GM18909 (cell line): ENCODE data around the gene RPEL1.
"Not testable (repeated sequence)": the region's sequence is repeated elsewhere in the genome, so short reads cannot be mapped to it uniquely, and the experiment has no call there.

Source experiments
- ATAC-seq: cut with Tn5 transposase; IDR thresholded peaks from one replicate; pipeline ENCODE4 v1.9.1; 2021; ENCODE audit warnings: mild to moderate bottlenecking; ENCODE audit not compliant: unreplicated experiment, poor library complexity

Gene RPEL1

DNA sequence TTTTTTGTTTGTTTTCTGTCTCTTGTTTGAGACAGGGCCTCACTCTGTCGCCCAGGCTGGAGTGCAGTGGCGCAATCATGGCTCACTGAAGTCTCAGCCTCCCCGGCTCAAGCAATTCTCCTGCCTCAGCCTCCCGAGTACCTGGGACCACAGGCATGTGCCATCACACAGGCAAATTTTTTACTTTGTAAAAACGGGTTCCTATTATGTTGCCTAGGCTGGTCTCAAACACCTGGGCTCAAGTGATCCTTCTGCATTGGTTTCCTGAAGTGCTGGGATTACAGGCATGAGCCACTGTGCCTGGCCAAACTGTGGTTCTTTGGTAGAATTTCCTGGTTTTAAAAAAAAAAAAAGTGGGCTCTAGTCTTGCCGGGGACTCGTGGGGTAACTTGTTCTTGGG lies at the start of gene RPEL1:
RPEL1 (plus strand) TSS at position 301 of the 400 bp plus-strand sequence. CDS start 110 bp downstream, outside the sequence.
- not testable (repeated sequence) for ATAC-seq

DNA sequence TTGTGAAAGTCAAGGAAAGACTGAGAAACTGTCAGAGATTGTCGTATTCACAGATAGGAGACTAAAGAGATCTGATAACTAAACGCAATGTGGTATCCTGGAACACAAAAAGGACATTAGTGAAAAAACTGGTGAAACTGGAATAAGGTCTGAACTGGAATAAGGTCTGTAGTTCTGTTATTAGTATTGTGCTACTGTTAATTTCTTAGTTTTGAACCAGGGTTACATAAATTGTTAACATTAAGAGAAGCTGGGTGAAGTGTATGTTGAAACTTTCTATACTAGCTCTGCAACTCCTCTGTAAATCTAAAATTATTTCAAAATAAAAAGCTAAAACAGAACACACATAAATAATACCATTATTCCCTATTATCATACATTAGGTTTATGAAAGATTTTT lies 49.2 kb upstream of the RPEL1 start:
- no peak for ATAC-seq

DNA sequence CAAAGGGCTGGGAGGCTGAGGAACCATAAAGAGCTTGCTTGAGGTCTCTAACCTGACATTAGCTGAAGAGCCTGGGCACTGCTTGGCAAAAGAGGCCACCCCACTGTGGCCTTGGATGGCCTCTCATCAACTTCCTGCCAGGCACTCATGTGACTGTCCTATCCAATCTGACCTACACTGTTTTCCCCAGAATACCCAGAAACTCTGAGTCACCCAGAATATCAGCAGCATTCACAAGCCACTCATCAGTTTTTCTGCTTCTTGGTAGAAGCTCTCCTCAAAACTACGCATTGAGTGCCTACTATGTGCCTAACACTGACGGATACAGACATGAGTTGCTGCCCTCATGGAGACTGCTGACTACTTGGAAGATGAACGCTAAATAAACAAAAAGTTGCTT lies 48.5 kb upstream of the RPEL1 start:
- no peak for ATAC-seq

DNA sequence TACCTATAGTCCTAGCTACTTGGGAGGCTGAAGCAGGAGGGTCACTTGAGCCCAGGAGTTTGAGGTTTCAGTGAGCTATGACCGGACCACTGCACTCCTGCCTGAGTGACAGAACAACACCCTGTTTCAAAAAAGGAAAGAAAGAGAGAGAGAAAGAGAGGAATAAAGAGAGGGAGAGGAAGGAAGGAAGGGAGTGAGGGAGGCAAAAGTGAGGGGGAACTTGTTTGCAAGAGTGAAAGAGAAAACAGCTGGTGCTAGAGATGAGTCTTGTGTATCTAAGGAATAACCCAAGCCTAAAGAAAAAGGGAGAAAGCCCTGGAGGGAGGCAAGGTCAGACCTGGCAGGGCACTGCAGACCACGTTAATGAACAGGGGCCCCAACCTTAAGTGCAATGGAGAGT lies 47.8 kb upstream of the RPEL1 start:
- ATAC-seq = no peak

DNA sequence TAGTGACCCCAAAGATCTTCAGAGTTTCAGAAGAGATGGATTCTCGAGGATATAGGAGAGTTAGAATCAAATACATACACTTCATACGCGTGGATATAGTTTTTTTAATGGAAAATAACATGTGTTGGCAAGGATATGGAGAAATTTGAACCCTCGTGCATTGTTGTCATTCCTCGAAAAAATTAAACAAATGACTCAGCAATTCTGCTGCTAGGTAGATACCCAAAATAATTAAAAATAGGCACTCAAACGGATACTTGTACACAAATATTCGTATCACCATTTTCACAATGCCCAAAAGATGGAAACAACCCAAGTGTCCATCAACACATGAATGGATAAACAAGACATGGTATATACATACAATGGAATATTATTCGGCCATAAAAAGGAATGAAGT lies 47.0 kb upstream of the RPEL1 start:
- ATAC-seq = no peak

DNA sequence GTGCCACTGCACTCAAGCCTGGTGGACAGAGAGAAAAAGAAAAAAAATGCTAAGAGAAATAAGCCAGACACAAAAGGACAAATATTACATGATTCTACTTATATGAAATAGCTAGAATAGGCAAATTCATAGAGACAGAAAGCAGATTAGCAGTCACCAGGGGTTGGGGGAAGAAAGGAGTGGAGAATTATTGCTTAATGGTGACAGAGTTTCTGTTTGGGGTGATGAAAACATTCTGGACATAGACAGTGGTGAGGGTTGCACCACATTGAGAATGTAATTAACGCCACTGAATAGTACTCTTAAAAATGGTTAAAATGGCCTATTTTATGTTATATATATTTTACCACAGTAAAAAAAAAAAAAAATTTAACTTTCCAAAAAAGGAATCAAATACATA lies 46.2 kb upstream of the RPEL1 start:
- ATAC-seq = no peak

DNA sequence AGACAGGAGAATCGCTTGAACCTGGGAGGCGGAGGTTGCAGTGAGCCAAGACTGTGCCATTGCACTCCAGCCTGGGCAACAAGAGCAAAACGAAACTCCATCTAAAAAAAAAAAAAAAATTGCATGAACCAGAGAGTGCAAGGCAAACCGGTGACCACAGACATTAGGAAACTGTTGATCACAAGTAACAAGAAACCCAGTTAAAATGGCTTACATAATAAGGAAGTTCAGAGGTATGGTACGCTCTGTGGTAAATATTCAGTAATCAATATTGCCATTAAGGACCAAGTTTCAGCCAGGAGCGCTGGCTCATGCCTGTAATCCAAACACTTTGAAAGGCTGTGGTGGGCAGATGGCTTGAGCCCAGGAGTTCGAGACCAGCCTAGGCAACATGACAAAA lies 43.4 kb upstream of the RPEL1 start:
- ATAC-seq = no peak

DNA sequence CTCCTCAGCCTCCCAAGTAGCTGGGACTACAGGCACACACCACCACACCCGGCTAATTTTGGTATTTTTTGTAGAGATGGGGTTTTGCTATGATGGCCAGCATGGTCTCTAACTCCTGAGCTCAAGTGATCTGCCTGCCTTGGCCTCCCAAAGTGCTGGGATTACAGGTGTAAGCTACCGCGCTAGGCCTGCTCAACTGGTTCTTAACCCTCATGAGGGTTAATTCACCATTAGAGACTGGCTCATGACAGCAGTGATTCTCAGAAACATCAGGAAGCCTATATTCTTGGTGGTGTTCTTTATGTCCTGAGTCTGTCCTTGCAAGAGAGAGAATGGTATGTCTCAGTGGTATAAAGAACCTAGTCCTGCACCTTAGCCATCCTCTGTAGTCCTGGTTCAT lies 42.2 kb upstream of the RPEL1 start:
- ATAC-seq = no peak

DNA sequence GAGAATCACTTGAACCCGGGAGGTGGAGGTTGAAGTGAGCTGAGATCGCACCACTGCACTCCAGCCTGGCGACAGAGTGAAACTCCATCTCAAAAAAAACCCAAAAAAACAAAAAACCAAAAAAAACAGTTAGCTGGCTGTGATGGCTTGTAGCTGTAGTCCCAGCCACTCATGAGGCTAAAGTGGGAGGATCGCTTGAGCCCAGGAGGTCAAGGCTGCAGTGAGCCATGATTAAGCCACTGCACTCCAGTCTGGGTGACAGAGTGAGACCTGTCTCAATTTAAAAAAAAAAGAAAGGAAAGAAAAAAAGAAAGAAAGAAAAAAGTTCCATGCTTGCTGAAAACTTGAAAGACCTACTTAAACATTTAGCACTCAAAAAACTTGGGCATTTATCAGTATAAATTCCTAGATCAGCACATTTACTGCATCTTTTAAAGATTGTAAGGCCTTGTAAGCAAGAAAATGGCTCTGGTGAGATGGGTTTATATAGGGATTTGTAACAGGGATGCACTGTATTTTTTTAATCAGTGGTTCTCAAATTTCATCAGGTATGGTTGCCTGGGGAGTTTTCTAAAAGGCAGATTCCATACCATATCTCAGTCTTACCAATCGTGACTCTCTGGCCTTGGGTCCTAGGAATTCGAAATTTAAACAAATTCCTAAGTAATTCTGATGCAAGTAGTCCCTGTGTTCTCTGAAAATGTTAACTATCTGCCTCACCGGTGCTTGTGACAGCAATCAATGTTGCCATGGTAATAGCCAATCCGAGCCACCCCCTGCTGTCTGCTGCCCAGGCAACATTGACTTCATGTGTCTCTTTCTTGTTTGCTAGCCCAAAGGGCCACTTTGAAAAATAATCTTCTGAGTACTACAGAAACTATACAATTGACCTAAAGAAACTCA lies 41.1 kb upstream of the RPEL1 start:
- no peak for ATAC-seq

DNA sequence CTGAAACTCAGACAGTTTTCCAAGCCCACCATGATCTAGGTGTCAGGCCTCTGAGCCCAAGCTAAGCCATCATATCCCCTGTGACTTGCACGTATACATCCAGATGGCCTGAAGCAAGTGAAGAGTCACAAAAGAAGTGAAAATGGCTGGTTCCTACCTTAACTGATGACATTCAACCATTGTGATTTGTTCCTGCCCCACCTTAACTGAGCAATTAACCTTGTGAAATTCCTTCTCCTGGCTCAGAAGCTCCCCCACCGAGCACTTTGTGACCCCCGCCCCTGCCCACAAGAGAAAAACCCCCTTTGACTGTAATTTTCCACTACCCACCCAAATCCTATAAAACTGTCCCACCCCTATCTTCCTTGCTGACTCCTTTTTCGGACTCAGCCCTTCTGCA lies 40.3 kb upstream of the RPEL1 start:
- ATAC-seq = not testable (repeated sequence)

DNA sequence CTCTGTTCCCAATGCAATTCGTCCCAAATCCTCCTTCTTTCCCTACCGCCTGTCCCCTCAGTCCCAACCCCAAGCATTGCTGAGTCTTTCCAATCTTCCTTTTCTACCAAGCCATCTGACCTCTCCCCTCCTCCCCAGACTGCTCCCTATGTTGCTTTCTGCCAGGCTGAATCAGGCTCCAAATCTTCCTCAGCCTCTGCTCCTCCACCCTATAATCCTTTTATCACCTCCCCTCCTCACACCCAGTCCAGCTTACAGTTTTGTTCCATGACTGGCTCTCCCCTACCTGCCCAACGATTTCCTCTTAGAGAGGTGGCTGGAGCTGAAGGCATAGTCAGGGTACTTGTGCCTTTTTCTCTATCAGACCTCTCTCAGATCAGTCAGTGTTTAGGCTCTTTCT lies 39.0 kb upstream of the RPEL1 start:
- ATAC-seq = not testable (repeated sequence)

DNA sequence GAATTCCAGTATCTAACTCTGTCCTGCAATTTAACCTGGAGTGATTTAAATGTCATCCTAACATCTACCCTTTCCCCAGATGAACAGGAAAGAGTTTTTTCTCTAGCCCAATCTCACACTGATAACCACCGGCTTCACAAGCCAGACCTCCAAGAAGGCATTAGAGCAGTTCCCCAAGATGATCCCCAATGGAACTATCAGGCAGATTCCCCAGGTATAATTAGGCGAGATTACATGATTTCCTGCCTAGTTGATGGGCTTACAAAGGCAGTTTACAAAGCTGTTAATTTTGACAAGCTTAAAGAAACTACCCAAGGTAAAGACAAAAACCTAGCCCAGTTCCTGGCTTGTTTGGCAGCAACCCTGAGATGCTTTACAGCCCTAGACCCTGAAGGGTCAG lies 38.5 kb upstream of the RPEL1 start:
- no peak for ATAC-seq

DNA sequence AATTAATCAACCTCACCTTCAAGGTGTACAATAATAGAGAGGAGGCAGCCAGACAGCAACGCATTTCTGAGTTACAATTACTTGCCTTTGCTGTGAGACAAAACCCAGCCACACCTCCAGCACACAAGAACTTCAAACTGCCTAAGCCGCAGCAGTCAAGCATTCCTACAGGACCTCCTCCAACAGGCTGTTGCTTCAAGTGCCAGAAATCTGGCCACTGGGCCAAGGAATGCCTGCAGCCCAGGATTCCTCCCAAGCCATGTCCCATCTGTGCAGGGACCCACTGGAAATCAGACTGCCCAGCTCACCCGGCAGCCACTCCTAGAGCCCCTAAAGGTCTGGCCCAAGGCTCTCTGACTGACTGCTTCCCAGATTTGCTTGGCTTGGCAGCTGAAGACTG lies 38.0 kb upstream of the RPEL1 start:
- ATAC-seq = not testable (repeated sequence)

DNA sequence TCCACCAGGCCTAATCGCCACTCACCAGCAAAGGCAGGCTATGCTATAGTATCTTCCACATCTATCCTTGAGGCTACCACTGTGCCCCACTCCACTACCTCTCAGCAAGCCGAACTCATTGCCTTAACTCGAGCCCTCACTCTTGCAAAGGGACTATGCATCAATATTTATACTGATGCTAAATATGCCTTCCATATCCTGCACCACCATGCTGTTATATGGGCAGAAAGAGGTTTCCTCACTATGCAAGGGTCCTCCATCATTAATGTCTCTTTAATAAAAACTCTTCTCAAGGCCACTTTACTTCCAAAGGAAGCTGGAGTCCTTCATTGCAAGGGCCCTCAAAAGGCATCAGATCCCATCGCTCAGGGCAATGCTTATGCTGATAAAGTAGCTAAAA lies 35.4 kb upstream of the RPEL1 start:
- ATAC-seq = not testable (repeated sequence)

DNA sequence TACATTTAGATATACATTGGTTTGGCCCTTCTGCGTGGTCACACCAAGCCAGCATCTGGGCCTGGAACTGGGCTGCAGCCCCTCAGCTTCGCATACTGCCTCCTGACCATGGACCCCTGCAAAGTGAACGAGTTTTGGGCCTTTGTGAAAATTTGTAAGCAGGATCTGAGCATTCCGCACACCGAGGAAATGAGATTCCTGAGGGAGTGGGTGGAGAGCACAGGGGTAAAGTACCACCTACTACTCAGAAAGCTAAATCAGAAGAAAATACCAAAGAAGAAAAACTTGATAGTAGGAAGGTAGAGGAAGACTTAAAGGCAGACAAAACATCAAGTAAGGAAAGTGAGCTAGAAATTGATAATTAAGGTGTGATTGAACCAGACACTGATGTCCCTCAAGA lies 30.1 kb upstream of the RPEL1 start:
- ATAC-seq = no peak

DNA sequence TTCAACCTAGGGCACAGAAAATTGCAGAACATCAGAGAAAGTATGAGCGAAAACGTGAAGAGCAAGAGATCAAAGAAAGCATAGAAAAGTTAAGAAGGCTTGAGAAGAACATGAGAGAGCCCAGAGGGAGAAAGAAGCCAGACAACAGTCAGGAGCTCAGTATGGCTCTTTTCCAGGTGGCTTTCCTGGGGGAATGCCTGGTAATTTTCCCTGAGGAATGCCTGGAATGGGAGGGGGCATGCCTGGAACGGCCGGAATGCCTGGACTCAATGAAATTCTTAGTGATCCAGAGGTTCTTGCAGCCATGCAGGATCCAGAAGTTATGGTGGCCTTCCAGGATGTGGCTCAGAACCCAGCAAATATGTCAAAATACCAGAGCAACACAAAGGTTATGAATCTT lies 29.3 kb upstream of the RPEL1 start:
- ATAC-seq = not testable (repeated sequence)

DNA sequence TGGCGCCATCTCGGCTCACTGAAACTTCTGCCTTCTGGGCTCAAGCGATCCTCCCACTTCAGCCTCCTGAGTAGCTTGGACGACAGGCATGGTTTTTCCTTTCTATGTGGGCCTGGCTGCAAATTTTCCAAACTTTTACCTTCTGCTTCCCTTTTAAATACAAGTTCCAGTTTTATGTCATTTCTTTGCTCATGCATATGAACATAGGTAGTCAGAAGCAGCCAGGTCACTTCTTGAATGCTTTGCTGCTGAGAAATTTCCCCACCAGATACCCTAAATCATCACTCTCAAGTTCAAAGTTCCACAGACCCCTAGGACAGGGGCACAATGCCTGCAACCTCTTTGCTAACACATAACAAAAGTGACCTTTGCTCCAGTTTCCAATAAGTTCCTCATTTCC lies 21.6 kb upstream of the RPEL1 start:
- no peak for ATAC-seq

DNA sequence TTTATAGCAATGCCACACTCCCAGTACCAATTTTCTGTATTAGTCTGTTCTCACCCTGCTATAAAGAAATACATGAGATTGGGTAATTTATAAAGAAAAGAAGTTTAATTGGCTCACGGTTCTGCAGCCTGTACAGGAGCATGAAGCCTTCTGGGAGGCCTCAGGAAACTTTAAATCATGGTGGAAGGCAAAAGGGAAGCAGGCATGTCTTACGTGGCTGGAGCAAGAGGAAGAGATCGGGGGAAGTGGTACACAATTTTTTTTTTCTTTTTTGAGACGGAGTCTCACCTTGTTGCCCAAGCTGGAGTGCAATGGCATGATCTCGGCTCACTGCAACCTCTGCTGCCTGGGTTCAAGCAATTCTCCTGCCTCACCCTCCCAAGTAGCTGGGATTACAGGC lies 21.0 kb upstream of the RPEL1 start:
- ATAC-seq = not testable (repeated sequence)

DNA sequence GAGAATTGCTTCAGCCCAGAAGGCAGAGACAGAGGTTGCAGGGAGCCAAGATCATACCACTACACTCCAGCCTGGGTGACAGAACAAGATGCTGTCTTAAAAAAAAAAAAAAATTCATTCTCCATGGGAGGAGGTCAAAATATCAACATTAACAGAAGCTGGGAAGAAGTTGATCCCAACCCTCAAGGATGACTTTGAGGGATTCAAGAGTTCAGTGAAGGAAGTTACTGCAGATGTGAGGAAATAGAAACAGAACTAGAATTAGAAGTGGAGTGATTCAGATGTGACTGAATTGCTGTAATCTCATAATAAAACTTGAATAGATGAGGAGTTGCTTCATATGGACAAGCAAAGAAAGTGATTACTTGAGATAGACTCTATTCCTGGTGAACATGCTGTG lies 19.7 kb upstream of the RPEL1 start:
- no peak for ATAC-seq

DNA sequence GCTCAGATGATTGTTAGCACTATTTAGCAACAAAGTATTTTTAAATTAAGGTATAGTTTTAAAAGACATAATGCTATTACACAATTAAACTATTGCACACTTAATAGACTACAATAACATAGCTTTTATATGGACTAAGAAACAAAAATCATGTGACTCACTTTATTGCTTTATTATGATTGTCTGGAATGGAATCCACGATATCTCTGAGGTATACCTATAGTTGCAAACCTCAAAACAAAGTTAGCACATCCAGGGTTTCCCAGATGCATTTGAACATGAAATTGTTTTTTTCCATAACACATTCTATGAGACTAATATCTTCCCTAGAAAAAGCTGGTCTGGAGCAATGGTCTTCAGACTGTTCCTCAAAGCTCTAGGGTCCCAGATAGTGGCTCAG lies 18.3 kb upstream of the RPEL1 start:
- no peak for ATAC-seq

DNA sequence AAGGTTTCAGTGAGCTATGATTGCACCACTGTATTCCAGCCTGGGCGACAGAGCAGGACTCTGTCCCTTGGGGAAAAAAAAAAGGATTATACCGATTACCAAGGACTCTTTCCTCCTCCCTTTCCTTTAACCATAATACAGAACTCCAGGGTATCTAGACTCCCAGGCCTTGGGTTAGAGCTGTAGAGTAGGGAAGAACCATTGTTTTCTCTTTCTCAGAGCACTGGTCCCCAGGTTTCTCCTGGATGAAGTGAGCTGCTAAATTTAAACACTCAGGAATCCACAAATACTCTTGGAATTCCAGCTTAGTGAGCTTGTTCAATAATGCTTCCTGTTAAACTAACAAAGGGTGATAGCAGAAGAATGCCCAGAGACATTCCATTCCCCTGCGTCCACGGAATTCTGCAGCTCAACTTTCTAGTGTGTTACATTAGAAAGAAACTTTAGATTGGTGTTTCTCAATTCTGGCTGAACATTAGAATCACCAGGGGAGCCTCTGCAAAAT lies 14.6 kb upstream of the RPEL1 start:
- ATAC-seq = no peak

DNA sequence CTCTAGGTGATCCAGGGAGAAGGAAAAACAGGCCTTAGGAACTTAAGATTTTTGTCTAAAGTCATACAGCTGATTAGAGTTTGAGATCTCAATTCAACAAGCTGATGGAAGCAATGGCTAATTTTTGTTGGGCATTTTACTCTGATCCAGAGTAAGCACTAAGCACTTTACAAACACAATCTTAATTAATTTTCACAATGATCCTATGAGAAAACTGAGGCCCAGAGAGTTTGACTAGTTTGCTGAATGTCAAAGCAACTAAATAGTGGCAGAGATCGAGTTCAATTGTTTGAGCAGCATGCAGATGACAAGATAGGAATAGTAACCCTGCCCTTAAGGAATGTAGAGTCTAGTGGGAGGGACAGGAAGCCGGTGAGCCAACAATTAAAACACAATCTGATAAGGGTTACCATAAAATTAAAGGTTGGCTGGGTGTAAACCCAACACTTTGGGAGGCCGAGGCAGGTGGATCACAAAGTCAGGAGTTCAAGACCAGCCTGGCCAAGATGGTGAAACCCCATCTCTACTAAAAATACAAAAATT lies 13.5 kb upstream of the RPEL1 start:
- ATAC-seq = no peak
